ENCODE data around the gene VPS18. TPM values are rescaled to one million over a fixed set of nuclear protein-coding genes. Genes with fewer than 3 reads are reported as not detected.

Gene VPS18
- total RNA-seq, 1 experiment from 2014 or later, result 13.3 TPM

DNA sequence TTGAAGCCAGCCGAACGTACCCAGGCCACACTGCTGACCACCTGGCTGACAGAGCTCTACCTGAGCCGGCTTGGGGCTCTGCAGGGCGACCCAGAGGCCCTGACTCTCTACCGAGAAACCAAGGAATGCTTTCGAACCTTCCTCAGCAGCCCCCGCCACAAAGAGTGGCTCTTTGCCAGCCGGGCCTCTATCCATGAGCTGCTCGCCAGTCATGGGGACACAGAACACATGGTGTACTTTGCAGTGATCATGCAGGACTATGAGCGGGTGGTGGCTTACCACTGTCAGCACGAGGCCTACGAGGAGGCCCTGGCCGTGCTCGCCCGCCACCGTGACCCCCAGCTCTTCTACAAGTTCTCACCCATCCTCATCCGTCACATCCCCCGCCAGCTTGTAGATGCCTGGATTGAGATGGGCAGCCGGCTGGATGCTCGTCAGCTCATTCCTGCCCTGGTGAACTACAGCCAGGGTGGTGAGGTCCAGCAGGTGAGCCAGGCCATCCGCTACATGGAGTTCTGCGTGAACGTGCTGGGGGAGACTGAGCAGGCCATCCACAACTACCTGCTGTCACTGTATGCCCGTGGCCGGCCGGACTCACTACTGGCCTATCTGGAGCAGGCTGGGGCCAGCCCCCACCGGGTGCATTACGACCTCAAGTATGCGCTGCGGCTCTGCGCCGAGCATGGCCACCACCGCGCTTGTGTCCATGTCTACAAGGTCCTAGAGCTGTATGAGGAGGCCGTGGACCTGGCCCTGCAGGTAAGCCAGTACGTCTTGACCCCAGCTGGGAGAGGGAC, 6.2 kb downstream of the VPS18 start:
- no peak for DNase-seq (ENCODE audit: low spot score)

- no peak for DNase-seq (ENCODE audit: low spot score)
These were observed 6.8 kb downstream of the VPS18 start for GRCh38 chr15:40901053-40901443.

GRCh38 chr15:40902605-40903561, 8.6 kb downstream of the VPS18 start:
- DNase-seq (ENCODE audit: low spot score), result no peak

DNA sequence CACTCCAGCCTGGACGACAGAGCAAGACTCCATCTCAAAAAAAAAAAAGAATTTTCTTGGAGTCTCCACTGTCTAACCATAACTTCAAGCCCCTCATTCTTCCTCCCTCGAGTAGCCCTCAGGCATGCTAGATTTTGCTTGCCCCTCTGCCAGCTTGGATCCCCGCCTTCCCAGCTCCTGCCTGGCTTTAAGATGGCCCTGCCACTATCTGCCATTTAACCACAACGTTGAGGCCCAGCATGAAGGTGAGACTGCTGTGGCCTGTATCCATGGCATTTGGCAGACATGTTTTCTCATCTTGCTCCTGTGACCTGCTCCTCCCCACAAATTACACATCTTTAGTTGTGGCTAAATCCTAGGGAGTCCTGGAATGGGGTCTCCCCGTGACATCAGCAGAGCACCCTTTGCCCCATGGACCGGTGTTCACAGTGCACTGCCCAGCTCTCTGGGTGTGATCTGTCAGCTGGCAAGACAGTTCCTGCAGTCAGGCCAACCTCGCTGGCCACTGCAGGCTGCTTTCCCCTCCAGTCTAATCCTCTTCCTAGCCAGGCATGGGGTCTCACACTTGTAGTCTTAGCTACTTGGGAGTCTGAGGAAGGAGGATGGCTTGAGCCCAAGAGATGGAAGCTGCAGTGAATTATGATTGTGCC, 10.4 kb downstream of the VPS18 start:
- no peak for DNase-seq (ENCODE audit: low spot score)

DNA sequence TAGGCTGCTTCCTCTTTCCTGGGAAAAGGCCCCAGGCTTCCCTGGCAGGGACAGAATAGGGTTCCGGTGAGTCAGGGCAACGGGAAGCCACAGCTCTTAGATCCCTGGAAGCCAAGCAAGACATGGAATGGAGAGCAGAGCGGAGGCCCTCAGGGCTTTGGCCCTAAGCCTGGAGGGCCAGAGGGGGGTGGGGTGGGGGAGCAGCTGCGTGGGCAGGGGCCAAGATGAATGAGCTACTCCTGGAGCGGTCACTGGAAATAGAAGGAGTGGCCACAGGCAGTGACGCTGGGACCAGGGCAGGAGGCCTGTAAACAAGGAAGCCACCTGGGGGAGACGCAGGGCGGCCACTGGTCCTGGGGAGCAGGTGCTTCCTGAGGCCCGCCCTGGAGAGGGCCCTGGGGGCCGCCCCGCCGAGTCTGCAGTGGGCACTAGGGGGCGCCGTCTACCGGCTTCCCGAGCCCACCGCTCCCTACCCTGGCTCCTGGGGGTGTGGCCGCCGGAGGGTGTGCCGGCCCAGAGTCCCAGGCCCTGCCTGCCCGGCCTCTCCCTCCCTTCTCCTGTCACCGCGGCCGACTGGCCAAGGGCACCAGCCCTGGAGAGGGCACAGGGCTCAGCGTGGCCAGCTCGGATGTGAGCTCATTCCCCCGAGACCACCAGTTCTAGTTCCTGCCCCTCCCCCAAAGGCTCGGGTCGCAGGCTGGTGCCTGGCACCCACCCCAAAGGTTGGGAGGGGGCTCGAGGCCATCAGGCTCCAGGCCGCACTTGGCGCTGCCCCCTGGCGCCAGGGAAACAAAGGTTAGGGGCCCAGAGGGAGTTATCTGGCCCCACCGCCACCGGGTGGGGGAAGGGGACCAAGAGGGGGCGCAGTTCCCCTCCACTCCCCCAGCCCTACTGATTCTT, 12.1 kb downstream of the VPS18 start:
- peak; percentile 82 for DNase-seq (ENCODE audit: low spot score)

DNA sequence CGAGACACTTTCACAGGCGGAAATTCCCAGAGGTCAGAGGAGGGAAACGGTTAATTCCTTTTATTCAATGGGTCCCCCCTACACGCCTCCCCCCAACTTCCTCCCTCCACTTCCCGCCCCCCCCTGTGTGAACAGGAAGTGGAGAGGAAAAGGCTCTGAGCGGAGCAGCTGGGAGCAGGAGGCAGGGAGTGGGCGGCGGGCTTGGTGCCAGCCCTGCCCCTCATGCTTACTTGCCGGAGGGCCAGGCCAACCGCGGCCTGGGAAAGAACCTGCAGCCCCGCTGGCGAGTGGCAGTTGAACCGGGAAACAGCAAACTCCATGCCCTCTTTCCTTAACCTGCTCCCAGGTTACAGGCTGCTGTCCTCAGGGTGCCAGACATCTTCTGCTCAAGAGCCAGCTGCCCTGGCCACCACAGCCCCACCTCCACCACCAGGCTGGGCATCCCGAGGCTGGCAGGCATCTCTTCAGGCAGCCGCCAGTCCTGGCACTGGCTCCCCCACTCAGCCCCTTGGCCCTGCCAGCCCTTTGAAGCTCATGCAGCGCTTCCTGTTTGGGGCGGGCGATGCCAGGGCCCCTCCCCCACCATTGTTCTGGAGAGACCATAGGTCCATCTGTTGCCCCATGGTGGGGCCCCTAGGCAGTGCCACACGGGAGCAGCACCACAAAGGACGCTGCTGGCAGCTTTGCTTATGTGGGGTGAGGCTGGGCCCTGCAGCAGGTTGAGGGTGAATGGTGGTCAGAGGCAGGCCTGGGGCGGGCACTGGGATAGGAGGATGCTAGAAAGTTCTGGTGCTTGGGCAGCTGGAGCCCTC, 12.9 kb downstream of the VPS18 start:
- DNase-seq (ENCODE audit: low spot score), result no peak

DNA sequence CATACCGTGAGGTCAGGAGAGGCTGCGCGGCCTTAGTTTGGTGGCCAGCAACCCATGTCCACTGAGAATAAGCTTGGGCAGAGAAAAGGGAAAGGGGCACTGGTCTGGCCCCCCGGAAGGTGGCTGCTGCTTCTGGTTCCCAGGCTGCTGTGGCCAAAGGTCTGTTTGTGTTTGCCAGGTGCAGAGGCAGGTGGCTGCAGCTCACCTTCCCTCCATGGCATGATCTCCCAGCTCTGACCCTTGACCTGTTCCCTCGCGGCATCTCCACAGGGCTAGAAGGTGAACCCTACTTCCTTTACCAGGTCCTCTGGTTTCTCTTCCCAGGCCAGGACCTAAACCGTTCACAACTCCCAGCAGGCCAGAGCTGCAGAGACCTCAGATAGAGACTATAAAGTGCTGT, 13.8 kb downstream of the VPS18 start:
- no peak for DNase-seq (ENCODE audit: low spot score)

- no peak for DNase-seq (ENCODE audit: low spot score)
These were observed 15.7 kb downstream of the VPS18 start for GRCh38 chr15:40909662-40910630.

GRCh38 chr15:40911141-40911540, 16.9 kb downstream of the VPS18 start:
- DNase-seq (ENCODE audit: low spot score), result no peak

DNA sequence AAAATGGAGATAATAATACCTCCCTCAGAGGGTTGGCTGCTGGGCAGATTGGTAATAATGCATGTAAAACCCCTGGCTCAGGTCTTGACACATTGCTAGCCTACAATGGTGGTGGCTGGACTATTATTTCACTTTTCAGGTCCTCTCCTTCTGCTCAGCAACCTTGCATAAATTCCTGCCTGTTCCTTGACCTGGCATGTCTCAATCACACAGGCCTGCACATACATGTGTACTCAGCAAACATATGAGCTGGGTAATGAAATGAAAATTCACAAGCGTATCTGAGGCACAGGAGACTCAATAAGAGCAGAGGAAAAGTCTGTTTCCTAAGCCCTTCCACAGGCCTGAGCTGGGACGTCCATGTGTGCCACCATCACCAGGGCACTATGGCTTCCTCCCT, 17.4 kb downstream of the VPS18 start:
- no peak for DNase-seq (ENCODE audit: low spot score)

DNA sequence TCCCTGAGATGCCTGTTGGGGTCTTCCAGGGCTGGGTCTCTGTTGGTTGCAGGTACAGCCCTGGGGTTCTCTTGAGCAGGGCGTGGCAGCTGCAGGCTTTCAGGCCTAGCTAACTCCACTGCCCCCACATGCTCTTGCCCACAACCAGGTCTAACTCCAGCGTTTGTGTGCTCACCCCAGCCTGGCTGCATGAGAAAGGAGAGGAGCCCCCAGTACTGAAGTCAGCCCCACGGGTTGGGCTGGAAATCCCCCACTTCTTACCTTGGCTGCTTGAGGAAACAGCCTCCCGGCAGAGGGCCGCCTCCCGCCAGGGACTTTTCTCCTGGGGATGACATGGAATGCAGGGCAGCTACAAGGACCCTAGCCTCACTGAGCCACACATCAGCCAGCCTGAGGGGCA, 18.2 kb downstream of the VPS18 start:
- no peak for DNase-seq (ENCODE audit: low spot score)

- DNase-seq (ENCODE audit: low spot score), result no peak
These were observed 19.8 kb downstream of the VPS18 start for GRCh38 chr15:40914013-40914412.

DNA sequence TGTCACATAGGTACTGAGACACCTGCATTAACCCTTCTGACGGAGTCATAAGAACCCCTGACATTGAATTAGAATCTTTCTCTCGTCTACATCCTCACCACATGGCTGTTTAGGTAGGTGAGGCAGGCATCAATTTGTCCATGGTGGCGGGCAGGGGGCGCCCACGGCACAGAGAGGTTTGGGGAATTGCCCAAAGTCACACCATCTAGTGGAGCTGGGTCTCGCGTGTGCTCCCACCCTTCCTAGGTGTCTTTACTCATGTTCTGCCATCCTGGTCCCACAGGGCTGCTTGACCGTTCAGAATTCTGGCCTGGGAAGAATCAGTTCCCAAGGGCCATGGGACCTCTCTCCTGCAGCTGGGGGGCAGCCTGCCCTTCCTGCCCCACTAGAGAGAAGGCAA, 20.2 kb downstream of the VPS18 start:
- DNase-seq (ENCODE audit: low spot score), result no peak

DNA sequence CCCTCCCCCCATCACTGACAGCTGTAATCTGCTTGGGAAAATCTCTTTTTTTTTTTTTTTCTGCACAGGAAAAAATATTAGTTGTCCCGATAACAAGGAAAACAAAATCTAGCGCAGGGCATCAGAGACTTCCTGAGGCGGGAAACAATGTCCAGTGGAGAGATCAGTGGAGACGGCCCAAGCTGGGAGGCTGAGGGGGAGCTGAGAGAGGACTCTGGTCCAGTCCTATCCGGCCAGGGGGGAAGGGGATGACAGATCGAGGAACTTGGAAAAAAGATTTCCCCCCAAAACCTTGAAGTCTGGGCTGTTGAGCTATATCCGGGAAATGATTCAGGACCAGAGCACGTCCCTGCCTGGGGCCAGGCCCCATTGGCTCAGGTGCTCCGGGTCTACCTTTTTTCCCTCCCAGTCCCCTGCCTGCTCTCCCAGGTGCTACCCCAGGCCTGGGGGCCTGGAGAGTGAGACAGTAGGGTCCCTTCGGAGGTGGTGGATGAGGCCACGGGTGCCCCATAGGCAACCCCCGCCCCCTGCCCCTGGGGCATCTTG, 20.9 kb downstream of the VPS18 start:
- no peak for DNase-seq (ENCODE audit: low spot score)

DNA sequence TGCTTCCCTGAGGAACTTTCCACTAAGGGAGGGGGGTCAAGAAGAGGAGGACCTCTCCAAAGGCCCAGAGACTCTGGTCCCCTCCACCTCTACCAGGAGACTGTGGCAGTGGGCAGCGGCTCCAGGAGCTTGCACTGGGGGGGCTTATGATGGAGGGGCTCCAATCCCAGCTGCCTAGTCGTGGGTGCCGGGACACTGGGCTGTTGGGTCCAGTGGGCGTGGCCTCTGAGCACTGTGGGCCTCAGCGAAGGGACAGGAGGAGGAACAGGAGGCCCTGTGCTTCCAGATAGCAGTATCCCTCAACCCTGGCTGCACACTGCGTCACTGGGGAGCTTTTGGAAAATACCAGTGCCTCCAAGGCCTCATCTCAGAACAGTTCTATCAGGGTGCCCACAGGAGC, 21.4 kb downstream of the VPS18 start:
- no peak for DNase-seq (ENCODE audit: low spot score)

DNA sequence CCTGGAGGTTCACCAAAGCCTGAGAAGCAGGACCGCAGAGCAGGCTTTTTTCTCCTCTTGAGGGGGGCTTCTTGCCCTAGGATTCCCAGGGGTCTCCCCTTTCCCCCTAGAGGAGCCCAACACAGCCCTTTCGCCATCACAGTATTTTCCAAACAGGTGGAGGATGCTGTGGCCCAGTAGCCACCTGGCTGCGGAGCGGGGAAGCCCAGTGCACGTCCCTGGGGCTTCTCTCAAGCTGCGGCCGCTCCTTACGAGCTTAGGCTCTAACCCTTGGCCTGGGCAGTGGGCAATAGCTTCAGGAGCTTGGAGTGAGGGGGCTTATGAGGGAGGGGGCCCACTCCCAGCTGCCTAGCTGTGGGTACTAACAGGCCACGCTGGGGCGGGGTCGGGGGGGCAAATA, 23.3 kb downstream of the VPS18 start:
- DNase-seq (ENCODE audit: low spot score), result no peak

GRCh38 chr15:40918146-40918798, 24.0 kb downstream of the VPS18 start:
- DNase-seq (ENCODE audit: low spot score), result no peak

- no peak for DNase-seq (ENCODE audit: low spot score)
These were observed 24.6 kb downstream of the VPS18 start for GRCh38 chr15:40918799-40919392.

All from H4 (cell line).